Neural progenitor cell (in vitro differentiated cells): ENCODE data around the gene HSF4. TPM values are rescaled to one million over a fixed set of nuclear protein-coding genes. Genes with fewer than 3 reads are reported as not detected.

ENCODE experiments used
- DNase-seq: peaks from one replicate; pipeline ENCODE4 v3.0.0-alpha.2; 2016; ENCODE audit warnings: low spot score
- H2AFZ ChIP-seq: fragments of 200-600 bp; sonication (generic); replicated peaks from 2 replicates; pipeline ENCODE4 v1.6.1; 2016; ENCODE audit warnings: antibody characterized with exemption
- H3F3A ChIP-seq: fragments of 200-600 bp; sonication (generic); 2 replicates; pipeline ENCODE4 v1.6.1; 2016; ENCODE audit warnings: antibody characterized with exemption, low read depth
- H3K27ac ChIP-seq: fragments of 200-600 bp; sonication (generic); 2 replicates; pipeline ENCODE4 v1.5.1; 2016; ENCODE audit warnings: mild to moderate bottlenecking
- H3K27me3 ChIP-seq: fragments of 200-600 bp; sonication (generic); 2 replicates; pipeline ENCODE4 v1.6.1; 2016; ENCODE audit warnings: mild to moderate bottlenecking, moderate library complexity
- H3K36me3 ChIP-seq: fragments of 200-600 bp; sonication (generic); 2 replicates; pipeline ENCODE4 v1.5.1; 2016
- H3K4me1 ChIP-seq: fragments of 200-600 bp; sonication (generic); 2 replicates; pipeline ENCODE4 v1.6.1; 2016; ENCODE audit warnings: mixed run types
- H3K4me2 ChIP-seq: fragments of 200-600 bp; sonication (generic); 2 replicates; pipeline ENCODE4 v1.6.1; 2016
- H3K4me3 ChIP-seq: fragments of 200-600 bp; sonication (generic); 2 replicates; pipeline ENCODE4 v1.5.1; 2016
- H3K79me2 ChIP-seq: fragments of 200-600 bp; sonication (generic); 2 replicates; pipeline ENCODE4 v1.6.1; 2016; ENCODE audit warnings: low read depth
- H3K9ac ChIP-seq: fragments of 200-600 bp; sonication (generic); 2 replicates; pipeline ENCODE4 v1.6.1; 2016
- H3K9me3 ChIP-seq: fragments of 200-600 bp; sonication (generic); 2 replicates; pipeline ENCODE4 v1.5.1; 2016; ENCODE audit warnings: low read depth
- H4K20me1 ChIP-seq: fragments of 200-600 bp; sonication (generic); 2 replicates; pipeline ENCODE4 v1.6.1; 2016; ENCODE audit warnings: low read depth
- H3K27ac Mint-ChIP-seq: 3 replicates; pipeline ENCODE4 v1.8.0; 2021; ENCODE audit warnings: mixed read lengths
- H3K27me3 Mint-ChIP-seq: 2 replicates; pipeline ENCODE4 v1.8.0; 2022; ENCODE audit warnings: low read depth, mild to moderate bottlenecking, inconsistent platforms, moderate library complexity, mixed read lengths; ENCODE audit not compliant: insufficient read depth
- H3K36me3 Mint-ChIP-seq: 3 replicates; pipeline ENCODE4 v1.8.0; 2021; ENCODE audit warnings: mixed read lengths
- H3K4me1 Mint-ChIP-seq: 3 replicates; pipeline ENCODE4 v1.8.0; 2021; ENCODE audit warnings: mixed read lengths
- H3K4me3 Mint-ChIP-seq: 3 replicates; pipeline ENCODE4 v1.8.0; 2021; ENCODE audit warnings: mild to moderate bottlenecking, moderate library complexity, mixed read lengths
- H3K9me3 Mint-ChIP-seq: 3 replicates; pipeline ENCODE4 v1.8.0; 2020; ENCODE audit warnings: mixed read lengths
- CTCF ChIP-seq: fragments of 200-600 bp; sonication (generic); IDR thresholded peaks from 2 replicates; pipeline ENCODE4 v1.5.1; 2017; ENCODE audit warnings: antibody characterized with exemption, mild to moderate bottlenecking
- EZH2 ChIP-seq: fragments of 200-600 bp; sonication (generic); IDR thresholded peaks from 2 replicates; pipeline ENCODE4 v1.6.1; 2017; ENCODE audit warnings: antibody characterized with exemption, mild to moderate bottlenecking, moderate library complexity
- EZH2phosphoT487 ChIP-seq: fragments of 200-600 bp; sonication (generic); IDR thresholded peaks from 2 replicates; pipeline ENCODE4 v1.6.1; 2017; ENCODE audit warnings: antibody characterized with exemption
- total RNA-seq: library from RNA; depleted of rRNA; stranded (reverse); fragments of >200 nt; gene quantifications from 2 replicates; pipeline ENCODE4 v1.2.3, GENCODE V29; 2015; ENCODE audit warnings: low replicate concordance

The HSF4 gene
- total RNA-seq, 1 donor from 2014 or later, result not detected

GRCh38 chr16:67128417-67128816 lies 36.1 kb upstream of the HSF4 start:
- no peak overlapping the region for H3K4me3 ChIP-seq
- H3K36me3 ChIP-seq, result no peaks in the 10 kb centered on the region

GRCh38 chr16:67128887-67129286 lies 35.7 kb upstream of the HSF4 start:
- Mint-ChIP-seq H3K27me3 (no peaks in the 10 kb centered on the region), H3K27ac (no peak overlapping the region), H3K36me3 (peaks cover 11% of the 10 kb centered on the region), H3K4me3 (no peak overlapping the region), H3K9me3 (no peaks in the 10 kb centered on the region), H3K4me1 (no peaks in the 10 kb centered on the region)
- Histone ChIP-seq H4K20me1 (no peaks in the 10 kb centered on the region), H2AFZ (no peak overlapping the region), H3K27ac (no peak overlapping the region), H3K4me2 (no peak overlapping the region), H3K27me3 (no peaks in the 10 kb centered on the region), H3K9ac (no peak overlapping the region), H3K79me2 (no peaks in the 10 kb centered on the region), H3K4me3 (no peak overlapping the region), H3F3A (no peaks in the 10 kb centered on the region), H3K4me1 (no peaks in the 10 kb centered on the region), H3K9me3 (no peaks in the 10 kb centered on the region), H3K36me3 (no peaks in the 10 kb centered on the region)
- TF ChIP-seq EZH2, result no peak
- DNase-seq, result no peak

More at GRCh38 chr16:67128417-67128816, 36.1 kb upstream of the HSF4 start:
- H3K36me3 Mint-ChIP-seq, result peaks cover 14% of the 10 kb centered on the region
- TF ChIP-seq CTCF (no peak), EZH2 (no peak), EZH2phosphoT487 (no peak)
- H3K27ac ChIP-seq, result no peak overlapping the region
- no peak for DNase-seq
- H3F3A ChIP-seq, result no peaks in the 10 kb centered on the region
- no peak overlapping the region for H3K4me3 Mint-ChIP-seq
- no peaks in the 10 kb centered on the region for H4K20me1 ChIP-seq
- H2AFZ ChIP-seq, result no peak overlapping the region
- no peak overlapping the region for H3K9ac ChIP-seq
- H3K27me3 Mint-ChIP-seq, result no peaks in the 10 kb centered on the region
- H3K4me1 Mint-ChIP-seq, result no peaks in the 10 kb centered on the region
- no peaks in the 10 kb centered on the region for H3K79me2 ChIP-seq
- no peaks in the 10 kb centered on the region for H3K27me3 ChIP-seq
- H3K4me2 ChIP-seq, result no peak overlapping the region
- no peak overlapping the region for H3K27ac Mint-ChIP-seq
- H3K9me3 ChIP-seq, result no peaks in the 10 kb centered on the region
- no peaks in the 10 kb centered on the region for H3K4me1 ChIP-seq
- no peaks in the 10 kb centered on the region for H3K9me3 Mint-ChIP-seq

- peaks cover 11% of the 10 kb centered on the region for H3K36me3 Mint-ChIP-seq
- H3K27ac ChIP-seq, result no peak overlapping the region
- H3K36me3 ChIP-seq, result no peaks in the 10 kb centered on the region
Measured at GRCh38 chr16:67129422-67129821, 35.1 kb upstream of the HSF4 start.

More at GRCh38 chr16:67129422-67129821, 35.1 kb upstream of the HSF4 start:
- no peak for DNase-seq
- Mint-ChIP-seq H3K27ac (no peak overlapping the region), H3K9me3 (no peaks in the 10 kb centered on the region), H3K4me3 (no peak overlapping the region), H3K4me1 (no peaks in the 10 kb centered on the region), H3K27me3 (no peaks in the 10 kb centered on the region)
- Histone ChIP-seq H3K9me3 (no peaks in the 10 kb centered on the region), H3F3A (no peaks in the 10 kb centered on the region), H3K79me2 (no peaks in the 10 kb centered on the region), H3K4me1 (no peaks in the 10 kb centered on the region), H4K20me1 (no peaks in the 10 kb centered on the region), H3K4me2 (no peak overlapping the region), H2AFZ (no peak overlapping the region), H3K27me3 (no peaks in the 10 kb centered on the region), H3K4me3 (no peak overlapping the region), H3K9ac (no peak overlapping the region)
- TF ChIP-seq EZH2phosphoT487, result no peak
- TF ChIP-seq CTCF, result no peak
- no peak for TF ChIP-seq EZH2
